DOHH2 (cell line): ENCODE data around the gene ZCCHC18.

Source experiments
- H3F3A ChIP-seq: fragments of 200-600 bp; sonication (generic), shearing (Covaris generic); 2 replicates; pipeline ENCODE4 v1.6.0; 2016; ENCODE audit warnings: antibody characterized with exemption, mild to moderate bottlenecking; ENCODE audit not compliant: control insufficient read depth, insufficient read depth
- H3K27ac ChIP-seq: fragments of 200-600 bp; sonication (generic); 2 replicates; pipeline ENCODE4 v1.5.1; 2014; ENCODE audit warnings: low read depth, mild to moderate bottlenecking, low read length, moderate library complexity
- H3K27me3 ChIP-seq: fragments of 200-600 bp; sonication (generic); 2 replicates; pipeline ENCODE4 v1.6.1; 2014; ENCODE audit warnings: mild to moderate bottlenecking, low read length, mixed read lengths; ENCODE audit not compliant: control insufficient read depth
- H3K36me3 ChIP-seq: fragments of 200-600 bp; sonication (generic); 2 replicates; pipeline ENCODE4 v1.6.1; 2014; ENCODE audit warnings: mild to moderate bottlenecking, low read length, moderate library complexity, mixed read lengths; ENCODE audit not compliant: control insufficient read depth
- H3K4me1 ChIP-seq: fragments of 200-600 bp; sonication (generic); 2 replicates; pipeline ENCODE4 v1.6.1; 2014; ENCODE audit warnings: mild to moderate bottlenecking, low read length, mixed read lengths; ENCODE audit not compliant: control insufficient read depth
- H3K4me2 ChIP-seq: fragments of 200-600 bp; sonication (generic); 2 replicates; pipeline ENCODE4 v1.6.0; 2014; ENCODE audit warnings: mild to moderate bottlenecking, low read length, moderate library complexity
- H3K4me3 ChIP-seq: fragments of 200-600 bp; sonication (generic); 2 replicates; pipeline ENCODE4 v1.5.1; 2014; ENCODE audit warnings: mild to moderate bottlenecking, low read length, mixed read lengths
- H3K79me2 ChIP-seq: fragments of 200-600 bp; sonication (generic); 2 replicates; pipeline ENCODE4 v1.6.1; 2014; ENCODE audit warnings: mild to moderate bottlenecking, low read length, mixed read lengths; ENCODE audit not compliant: control insufficient read depth
- H3K9me2 ChIP-seq: fragments of 200-600 bp; sonication (generic); replicated peaks from 2 replicates; pipeline ENCODE4 v1.6.1; 2014; ENCODE audit warnings: mild to moderate bottlenecking, low read length, mixed read lengths; ENCODE audit not compliant: control insufficient read depth
- H3K9me3 ChIP-seq: fragments of 200-600 bp; sonication (generic); 2 replicates; pipeline ENCODE4 v1.6.1; 2014; ENCODE audit warnings: antibody characterized with exemption, low read length, mixed read lengths; ENCODE audit not compliant: control insufficient read depth, insufficient read depth
- H4K20me1 ChIP-seq: fragments of 200-600 bp; sonication (generic); 2 replicates; pipeline ENCODE4 v1.6.0; 2014; ENCODE audit warnings: low read depth, mild to moderate bottlenecking, antibody characterized with exemption, low read length, moderate library complexity; ENCODE audit not compliant: control insufficient read depth, insufficient read depth
- CTCF ChIP-seq: fragments of 200-600 bp; sonication (generic); IDR thresholded peaks from one replicate; pipeline ENCODE4 v1.5.1; 2014; ENCODE audit warnings: antibody characterized with exemption, mild to moderate bottlenecking, low read depth, low read length; ENCODE audit not compliant: poor library complexity, severe bottlenecking
- EZH2phosphoT487 ChIP-seq: fragments of 200-600 bp; sonication (generic); IDR thresholded peaks from 2 replicates; pipeline ENCODE4 v1.6.1; 2017; ENCODE audit warnings: borderline replicate concordance, mild to moderate bottlenecking, antibody characterized with exemption, low read length, moderate library complexity, mixed read lengths

ZCCHC18 gene

GRCh38 chrX:104137496-104137895, 25.2 kb downstream of the ZCCHC18 start:
- H3K79me2 ChIP-seq, result no peaks in the 10 kb centered on the region
- H3K9me2 ChIP-seq, result no peaks in the 10 kb centered on the region
- no peak overlapping the region for H3K4me3 ChIP-seq
- no peak overlapping the region for H3K27ac ChIP-seq
- H3F3A ChIP-seq, result no peaks in the 10 kb centered on the region
- peaks cover 10% of the 10 kb centered on the region for H3K4me1 ChIP-seq
- no peak for TF ChIP-seq EZH2phosphoT487
- no peak for TF ChIP-seq CTCF
- H4K20me1 ChIP-seq, result no peaks in the 10 kb centered on the region
- H3K9me3 ChIP-seq, result no peaks in the 10 kb centered on the region
- no peaks in the 10 kb centered on the region for H3K27me3 ChIP-seq
- no peaks in the 10 kb centered on the region for H3K36me3 ChIP-seq
- H3K4me2 ChIP-seq, result no peak overlapping the region

DNA sequence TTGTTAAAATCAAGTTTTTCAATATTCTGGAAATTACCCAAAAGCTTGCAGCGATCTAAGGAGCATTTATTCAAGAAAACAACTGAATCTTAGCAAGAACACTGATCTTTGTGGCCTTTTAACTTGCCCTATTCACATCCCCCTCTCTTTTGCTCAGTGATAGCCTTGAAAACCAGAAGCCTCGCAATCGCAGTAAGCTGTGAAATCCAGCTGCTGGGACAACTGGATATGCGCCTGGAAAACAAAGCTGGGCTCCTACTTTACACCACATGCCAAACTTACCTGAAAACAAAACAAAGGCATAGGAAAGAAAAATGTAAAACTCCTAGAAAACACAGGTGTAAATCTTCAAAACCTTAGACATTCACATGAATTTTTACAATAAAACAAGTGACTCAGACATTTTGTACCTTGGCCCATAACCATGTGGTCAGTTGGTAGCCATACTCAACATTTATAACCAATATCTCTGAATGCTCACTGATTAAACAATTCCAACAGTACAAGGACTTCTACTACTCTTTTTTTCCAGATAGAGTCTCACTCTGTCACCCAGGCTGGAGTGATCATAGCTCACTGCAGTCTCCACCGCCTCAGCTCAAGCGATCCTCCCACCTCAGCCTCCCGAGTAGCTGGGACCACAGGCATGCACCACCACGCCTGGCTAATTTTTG, 28.9 kb downstream of the ZCCHC18 start:
- Histone ChIP-seq H3K4me2 (no peak overlapping the region), H3K27me3 (no peaks in the 10 kb centered on the region), H3K9me2 (no peaks in the 10 kb centered on the region), H3K27ac (no peak overlapping the region), H3K9me3 (no peaks in the 10 kb centered on the region), H3K79me2 (no peaks in the 10 kb centered on the region), H3F3A (no peaks in the 10 kb centered on the region), H3K36me3 (no peaks in the 10 kb centered on the region), H4K20me1 (no peaks in the 10 kb centered on the region), H3K4me1 (peaks cover 8% of the 10 kb centered on the region), H3K4me3 (no peak overlapping the region)
- TF ChIP-seq EZH2phosphoT487 (no peak), CTCF (no peak)

GRCh38 chrX:104151037-104151436, 38.7 kb downstream of the ZCCHC18 start:
- Histone ChIP-seq H3K79me2 (peaks cover 16% of the 10 kb centered on the region), H3F3A (no peaks in the 10 kb centered on the region), H3K9me3 (no peaks in the 10 kb centered on the region), H3K4me2 (no peak overlapping the region), H4K20me1 (no peaks in the 10 kb centered on the region), H3K36me3 (no peaks in the 10 kb centered on the region), H3K27me3 (no peaks in the 10 kb centered on the region), H3K27ac (no peak overlapping the region), H3K4me1 (no peaks in the 10 kb centered on the region), H3K9me2 (no peaks in the 10 kb centered on the region), H3K4me3 (no peak overlapping the region)
- TF ChIP-seq EZH2phosphoT487 (no peak), CTCF (no peak)
